HG02943 (cell line): ENCODE results near the gene ASCC3.

Experiments used
- ATAC-seq: cut with Tn5 transposase; IDR thresholded peaks from one replicate; pipeline ENCODE4 v1.9.1; 2021; ENCODE audit warnings: mild to moderate bottlenecking, low read depth, moderate library complexity; ENCODE audit not compliant: unreplicated experiment

ASCC3 gene, protein sequence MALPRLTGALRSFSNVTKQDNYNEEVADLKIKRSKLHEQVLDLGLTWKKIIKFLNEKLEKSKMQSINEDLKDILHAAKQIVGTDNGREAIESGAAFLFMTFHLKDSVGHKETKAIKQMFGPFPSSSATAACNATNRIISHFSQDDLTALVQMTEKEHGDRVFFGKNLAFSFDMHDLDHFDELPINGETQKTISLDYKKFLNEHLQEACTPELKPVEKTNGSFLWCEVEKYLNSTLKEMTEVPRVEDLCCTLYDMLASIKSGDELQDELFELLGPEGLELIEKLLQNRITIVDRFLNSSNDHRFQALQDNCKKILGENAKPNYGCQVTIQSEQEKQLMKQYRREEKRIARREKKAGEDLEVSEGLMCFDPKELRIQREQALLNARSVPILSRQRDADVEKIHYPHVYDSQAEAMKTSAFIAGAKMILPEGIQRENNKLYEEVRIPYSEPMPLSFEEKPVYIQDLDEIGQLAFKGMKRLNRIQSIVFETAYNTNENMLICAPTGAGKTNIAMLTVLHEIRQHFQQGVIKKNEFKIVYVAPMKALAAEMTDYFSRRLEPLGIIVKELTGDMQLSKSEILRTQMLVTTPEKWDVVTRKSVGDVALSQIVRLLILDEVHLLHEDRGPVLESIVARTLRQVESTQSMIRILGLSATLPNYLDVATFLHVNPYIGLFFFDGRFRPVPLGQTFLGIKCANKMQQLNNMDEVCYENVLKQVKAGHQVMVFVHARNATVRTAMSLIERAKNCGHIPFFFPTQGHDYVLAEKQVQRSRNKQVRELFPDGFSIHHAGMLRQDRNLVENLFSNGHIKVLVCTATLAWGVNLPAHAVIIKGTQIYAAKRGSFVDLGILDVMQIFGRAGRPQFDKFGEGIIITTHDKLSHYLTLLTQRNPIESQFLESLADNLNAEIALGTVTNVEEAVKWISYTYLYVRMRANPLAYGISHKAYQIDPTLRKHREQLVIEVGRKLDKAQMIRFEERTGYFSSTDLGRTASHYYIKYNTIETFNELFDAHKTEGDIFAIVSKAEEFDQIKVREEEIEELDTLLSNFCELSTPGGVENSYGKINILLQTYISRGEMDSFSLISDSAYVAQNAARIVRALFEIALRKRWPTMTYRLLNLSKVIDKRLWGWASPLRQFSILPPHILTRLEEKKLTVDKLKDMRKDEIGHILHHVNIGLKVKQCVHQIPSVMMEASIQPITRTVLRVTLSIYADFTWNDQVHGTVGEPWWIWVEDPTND (N-terminal part only)

DNA sequence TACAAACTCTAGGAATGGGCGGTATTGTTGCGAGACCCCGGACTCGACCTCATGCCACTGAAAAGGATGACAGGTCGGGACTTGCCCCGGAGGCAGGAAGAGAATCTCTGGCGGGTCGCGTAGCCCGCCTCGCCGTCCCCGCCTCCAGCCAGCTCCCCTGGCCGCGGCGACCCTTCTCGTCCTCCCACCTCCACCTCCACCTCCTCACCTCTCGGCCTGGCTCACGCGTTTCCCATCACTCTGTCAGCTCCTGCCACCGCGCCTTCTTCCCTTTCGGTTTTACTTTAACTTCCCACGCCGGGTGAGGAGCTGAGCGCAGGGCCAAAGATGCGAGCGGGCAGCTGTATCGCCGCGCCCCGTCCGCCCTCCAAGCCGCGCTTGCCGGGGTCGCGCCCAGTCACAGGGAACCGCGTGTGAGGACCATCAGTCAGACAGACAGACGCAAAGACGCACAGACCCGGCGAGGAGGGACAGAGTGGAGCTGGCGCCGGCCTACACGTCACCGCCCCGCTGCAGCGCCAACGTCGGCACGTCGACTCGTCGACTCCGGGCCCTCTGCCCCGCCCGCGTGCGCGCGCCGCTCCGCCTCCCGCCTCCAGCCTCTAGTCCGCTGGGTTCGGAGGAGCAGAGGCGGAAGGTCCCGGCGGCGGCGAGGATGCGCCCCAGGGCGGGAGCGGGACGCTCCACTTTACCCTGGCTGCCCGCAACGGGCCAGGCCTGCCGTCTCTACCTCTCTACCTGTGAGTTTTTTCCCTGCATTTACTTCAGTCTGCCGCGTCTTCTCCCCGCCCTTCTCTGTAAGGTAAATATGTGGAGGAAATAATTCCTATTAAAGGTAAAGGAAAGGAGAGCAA is at the start of gene ASCC3:
Gene ASCC3 (minus strand): TSS at position 477 of the 854 bp plus-strand sequence. CDS start 13,332 bp downstream, outside the sequence.
- peak; percentile 98 for ATAC-seq

DNA sequence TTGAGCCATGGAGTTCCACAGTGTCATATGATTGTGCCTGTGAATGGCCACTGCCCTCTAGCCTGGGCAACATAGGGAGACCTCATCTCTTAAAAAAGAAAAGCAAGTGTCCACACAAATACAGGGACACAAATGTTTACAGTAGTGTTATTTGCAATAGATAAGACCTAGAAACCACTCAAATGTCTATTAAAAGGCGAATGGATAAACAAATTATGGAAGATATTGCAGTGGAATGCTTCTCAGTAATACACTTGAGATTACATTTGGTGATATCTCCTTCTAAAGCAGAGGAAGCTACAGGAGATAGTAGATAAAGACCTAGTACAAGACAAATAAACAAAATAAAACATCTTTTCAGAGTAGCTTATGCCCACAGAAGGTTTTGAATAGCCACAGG is 44.6 kb upstream of the ASCC3 start:
- ATAC-seq = no peak

DNA sequence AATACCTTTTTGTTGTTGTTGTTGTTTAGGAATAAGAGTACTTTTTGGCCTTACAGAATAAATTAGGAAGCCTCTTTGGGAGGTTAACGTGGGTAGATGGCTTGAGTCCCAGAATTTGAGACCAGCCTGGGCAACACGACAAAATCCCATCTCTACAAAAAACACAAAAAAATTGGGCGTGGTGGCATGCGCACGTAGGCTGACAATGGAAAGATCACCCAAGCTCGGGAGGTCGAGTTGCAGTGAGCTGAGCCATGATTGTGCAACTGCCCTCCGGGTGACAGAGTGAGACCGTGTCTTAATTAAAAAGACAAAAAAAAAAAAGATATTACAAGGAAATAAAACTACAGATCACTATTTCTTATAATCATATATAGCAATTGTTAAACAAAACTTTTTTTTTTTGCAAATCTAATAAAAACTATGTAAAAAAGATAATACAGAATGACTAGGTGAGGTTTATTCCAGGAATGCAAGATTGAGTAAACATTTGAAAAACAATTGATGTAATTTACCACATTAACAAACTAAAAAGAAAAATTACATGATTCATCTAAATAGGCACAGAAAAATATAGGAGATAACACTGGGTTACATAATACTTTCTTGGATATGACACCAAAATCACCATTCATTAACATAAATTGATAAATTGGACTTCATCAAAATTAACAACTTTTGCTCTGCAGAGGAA is 43.6 kb upstream of the ASCC3 start:
- ATAC-seq = no peak

DNA sequence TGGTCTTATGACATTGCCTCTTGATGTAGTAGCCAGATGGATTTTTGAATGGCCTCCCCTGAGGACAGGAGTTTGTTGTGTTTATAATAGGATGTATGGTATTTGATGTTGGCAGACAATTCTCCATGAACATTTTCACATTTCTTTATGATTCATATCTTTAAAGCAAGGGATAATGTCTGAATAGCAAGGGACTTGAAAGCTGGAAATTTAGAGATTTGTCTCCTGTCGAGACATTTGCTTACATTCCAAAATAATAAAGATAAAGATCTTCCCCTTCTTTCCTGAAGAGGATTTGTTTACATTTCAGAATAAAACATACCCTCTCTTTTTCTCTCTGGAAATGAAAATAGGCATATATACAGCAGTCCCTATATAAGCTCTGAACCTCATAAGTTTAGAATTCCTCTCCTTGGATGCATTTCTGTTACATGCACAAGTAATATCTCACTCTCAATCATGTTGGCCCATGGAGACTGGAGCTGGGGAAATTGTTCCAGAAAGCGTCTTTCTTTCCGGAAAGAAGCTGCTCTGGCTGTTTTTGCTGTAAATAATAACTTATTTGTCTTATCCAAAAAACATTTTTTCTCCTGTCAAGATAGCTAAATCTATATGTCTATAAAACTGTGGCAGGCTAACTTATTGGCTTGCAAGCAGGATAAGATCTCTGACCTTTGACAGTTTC is 42.5 kb upstream of the ASCC3 start:
- ATAC-seq = no peak

DNA sequence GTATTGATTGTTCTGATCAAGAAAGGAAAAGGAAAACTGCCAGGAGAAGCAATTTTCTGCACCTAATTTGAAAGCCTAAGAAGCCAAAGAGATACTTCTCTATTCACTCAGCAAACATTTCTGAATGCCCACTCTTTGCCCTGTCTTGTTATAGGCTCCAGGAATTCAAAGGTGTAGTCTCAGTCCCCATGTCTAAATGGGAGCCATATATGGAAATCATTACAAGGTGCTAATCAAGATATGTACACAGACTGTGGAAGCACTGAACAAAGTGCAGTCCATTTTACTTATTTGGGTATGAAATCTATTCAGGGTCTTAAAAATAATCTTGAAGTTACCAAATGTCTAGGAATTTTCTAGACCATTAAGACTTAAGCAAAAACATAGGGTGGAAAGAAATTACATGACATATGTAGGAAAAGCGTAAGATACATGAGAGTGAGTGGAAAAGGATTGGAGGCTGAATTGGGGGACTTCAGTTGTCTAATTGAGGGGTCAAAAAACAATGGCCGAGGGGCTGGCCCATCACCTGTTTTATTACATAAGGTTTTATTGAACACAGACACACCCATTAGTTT is 39.0 kb upstream of the ASCC3 start:
- no peak for ATAC-seq

DNA sequence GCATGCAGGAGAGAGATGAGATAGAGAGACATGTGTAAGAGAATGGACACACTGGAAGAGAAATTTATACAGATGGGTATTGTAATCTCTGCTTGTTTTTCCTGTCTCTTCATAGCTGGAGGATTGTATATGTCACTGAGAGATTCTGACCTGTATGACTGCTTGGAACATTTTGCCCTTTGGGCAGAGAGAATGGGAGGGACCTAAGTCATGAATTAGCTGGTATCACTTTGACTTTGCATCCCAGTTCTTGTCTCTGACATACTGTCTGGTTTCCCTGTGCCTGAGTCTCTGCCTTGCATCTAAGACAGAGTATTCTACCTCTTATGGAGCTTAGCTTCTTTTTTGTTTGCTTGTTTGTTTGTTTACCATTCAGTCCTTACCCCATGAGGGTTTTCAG is 37.0 kb upstream of the ASCC3 start:
- no peak for ATAC-seq

DNA sequence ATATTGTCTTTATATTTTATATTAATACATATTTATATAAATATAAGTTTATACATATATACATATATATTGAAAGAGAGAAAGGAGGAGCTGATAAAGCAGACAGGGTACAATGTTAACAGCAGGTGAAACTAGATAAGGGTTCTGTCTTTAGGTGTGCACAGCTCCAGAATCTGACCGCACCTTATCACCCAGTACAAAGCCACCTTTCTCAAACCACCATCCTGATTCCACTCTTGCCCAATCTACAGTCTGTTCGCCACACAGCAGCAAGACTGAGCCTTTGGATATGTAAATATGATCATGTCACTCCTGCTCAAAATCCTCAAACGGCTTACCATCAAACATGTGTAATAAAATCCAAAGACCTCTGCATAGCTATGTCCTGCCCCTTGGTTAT is 34.7 kb upstream of the ASCC3 start:
- ATAC-seq = no peak

DNA sequence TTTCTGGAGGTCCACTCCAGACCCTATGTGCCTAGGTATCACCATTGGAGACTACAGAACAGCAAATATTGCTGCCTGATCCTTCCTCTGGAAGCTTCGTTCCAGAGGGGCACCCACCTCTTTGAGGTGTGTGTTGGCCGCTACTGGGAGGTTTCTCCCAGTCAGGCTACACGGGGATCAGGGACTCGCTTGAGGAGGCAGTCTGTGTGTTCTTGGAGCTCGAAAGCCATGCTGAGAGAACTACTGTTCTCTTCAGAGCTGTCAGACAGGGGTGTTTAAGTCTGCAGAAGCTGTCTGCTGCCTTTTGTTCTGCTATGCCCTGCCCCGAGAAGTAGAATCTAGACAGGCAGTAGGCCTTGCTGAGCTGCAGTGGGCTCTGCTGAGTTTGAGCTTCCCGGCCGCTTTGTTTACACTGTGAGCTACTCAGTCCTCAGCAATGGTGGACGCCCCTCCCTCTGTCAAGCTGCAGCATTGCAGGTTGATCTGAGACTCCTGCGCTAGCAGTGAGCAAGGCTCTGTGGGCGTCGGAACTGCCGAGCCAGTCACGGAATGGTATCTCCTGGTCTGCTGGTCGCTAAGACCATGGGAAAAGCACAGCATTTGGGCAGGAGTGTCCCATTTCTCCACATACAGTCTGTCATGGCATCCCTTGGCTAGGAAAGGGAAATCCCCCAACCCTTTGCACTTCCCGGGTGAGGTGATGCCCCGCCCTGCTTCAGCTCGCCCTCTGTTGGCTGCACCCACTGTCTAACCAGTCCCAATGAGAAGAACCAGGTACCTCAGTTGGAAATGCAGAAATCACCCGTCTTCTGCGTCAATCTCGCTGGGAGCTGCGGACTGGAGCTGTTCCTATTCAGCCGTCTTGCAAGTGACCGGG is 32.5 kb upstream of the ASCC3 start:
- no peak for ATAC-seq

DNA sequence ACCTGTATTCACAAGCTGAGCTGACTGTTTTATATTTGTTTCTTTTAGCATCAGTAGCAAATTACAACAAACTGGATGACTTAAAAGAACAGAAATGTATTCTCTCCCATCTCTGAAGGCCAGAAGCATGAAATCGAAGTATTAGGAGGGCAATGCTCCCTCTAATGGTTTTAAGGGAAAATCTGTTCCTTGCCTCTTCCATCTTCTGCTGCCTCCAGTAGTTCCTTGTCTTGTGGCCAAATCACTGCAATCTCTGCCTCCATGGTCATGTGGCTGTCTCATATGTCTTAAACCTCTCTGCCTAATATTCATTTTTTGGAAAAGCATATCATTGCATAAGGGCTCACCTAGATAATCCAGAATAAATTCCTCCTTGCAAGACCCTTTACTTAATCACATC is 25.2 kb upstream of the ASCC3 start:
- no peak for ATAC-seq

DNA sequence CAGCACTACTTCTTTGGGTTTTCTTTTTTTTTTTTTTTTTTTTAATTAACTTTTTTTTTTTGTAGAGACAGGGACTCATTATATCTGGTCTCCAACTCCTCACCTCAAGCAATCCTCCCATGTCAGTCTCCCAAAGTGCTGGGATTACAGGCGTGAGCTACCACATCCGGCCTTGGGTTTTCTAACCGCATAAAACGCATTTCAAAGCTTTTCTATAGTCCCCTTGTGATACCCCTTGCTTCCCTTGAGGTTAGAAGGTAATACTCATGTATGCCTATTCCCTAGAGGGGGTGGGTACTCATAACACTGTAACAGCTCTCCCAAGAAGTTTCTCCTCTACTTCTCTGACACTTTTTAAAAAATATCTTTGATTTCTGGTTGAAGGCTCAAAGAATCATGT is 23.9 kb upstream of the ASCC3 start:
- no peak for ATAC-seq

DNA sequence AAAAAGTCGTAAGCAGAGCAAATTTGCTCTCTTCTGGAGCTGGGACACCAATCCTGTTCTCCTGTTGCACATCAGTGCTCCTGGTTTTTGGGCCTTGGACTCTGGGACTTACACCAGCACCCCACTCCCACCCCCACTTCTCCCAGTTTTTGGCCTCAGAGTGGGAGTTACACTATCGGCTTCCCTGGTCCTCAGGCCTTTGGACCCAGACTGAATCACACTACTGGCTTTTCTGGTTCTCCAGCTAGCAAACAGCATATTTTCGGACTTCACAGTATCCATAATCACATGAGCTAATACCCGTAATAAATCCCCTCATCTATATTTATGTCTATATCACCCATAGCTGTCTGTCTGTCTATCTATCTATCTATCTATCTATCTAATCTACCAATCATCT is 23.2 kb upstream of the ASCC3 start:
- ATAC-seq = no peak

DNA sequence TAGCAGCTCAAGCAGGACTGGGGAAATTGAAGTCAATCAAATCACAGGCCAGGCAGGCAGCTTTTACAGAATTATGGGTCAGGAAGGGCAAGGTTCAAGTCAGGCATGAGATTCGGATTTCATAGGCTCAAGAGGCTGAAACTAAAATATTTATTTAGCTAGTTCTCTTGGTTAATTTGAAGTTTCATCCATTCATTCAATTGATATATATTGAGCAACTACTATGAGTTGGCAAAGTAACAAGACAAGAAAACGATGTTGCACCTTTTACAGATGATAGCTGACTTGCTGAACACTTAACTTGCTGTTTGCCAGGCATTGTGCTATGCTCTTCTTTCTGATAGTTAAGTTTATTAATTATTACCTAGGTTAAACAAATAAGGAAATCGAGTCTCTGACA is 20.5 kb upstream of the ASCC3 start:
- ATAC-seq = no peak

DNA sequence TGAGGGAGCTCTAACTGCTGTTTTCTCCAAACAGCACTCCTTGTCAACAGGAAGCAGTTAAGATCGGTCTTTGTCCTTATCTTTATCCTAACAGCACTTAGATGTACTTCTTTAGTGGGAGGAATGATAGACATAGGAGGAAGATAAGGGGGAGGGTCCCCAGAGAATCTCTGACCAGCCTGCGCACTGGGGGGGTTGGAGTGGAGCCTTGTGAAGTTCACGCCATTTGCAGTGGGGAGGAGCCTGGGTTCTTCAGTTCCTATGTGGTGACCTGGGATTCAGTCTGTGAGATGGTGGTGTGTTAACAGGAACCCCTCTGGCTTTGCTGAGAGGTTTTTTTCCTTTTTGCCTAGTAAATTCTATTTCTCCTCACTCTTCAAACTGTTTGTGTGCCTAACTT is 18.1 kb upstream of the ASCC3 start:
- no peak for ATAC-seq

DNA sequence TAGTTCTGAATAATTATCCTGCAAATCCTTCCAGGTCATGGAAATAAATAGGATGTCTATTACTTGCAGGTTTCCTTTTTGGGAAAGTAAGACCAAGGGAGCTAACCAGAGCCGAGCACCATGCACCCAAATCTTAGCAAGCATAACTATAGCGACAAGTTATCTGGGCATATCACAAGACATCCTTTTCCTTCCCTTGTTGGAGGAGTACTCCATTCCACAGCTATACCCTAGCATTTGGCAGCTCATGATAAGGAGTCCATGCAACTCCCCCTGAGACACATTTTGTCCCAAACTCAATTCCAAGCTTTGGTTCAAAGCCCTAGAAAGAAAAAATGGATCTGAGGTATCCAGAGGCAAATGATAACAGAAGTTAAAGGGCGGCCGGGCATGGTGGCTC is 16.5 kb upstream of the ASCC3 start:
- no peak for ATAC-seq

DNA sequence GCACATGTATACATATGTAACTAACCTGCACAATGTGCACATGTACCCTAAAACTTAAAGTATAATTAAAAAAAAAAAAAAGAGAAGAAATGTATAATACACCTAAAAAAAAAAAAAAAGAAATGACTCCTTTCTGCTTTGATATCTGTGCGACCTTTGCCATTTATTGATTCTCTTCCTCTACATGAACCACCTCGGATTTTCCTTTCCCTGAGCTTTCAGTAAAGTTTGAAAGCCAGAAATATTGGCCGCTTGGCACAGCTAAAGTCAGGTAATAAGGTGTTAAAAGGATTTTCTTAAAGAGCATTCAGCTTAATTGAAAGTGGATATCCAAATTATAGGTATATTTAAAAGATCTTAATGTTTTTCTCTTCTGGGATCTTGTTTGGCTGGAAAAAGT is 12.6 kb upstream of the ASCC3 start:
- no peak for ATAC-seq

DNA sequence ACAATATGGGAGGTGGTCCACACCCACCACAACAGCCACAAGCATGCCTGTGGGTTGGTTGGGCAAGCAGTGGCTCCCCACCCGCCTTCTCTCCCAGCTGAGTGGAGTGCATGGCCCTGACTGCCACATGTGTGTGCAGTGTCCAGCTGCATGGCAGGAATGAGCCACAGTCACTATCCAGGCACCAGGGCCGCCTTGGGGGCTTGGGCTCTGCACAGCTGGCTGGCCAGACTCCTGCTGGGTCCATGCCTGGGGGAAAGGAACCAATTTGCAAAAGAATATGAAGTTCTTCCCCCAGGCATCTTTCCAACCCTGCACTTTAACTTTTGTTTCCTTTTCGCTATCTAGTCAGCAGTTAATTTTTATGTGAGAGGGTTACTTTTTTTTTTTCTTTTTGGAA is 11.6 kb upstream of the ASCC3 start:
- no peak for ATAC-seq

DNA sequence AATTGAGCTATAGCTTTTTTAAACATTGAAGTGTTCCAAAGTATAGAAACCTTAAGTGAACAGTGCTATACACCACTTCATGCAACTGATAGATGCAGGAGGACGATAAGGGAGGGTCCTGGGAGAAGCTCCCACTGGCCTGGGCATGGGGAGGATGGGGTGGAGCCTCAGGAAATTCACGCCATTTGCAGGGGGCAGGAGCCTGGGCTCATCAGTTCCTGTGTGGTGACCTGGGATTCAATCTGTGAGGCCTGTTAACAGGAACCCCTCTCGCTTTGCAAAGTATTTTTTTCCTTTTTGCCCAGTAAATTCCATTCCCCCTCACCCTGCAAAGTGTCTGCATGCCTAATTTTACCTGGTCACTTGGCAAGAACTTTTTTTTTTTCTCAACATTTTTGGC is 11.0 kb upstream of the ASCC3 start:
- no peak for ATAC-seq

DNA sequence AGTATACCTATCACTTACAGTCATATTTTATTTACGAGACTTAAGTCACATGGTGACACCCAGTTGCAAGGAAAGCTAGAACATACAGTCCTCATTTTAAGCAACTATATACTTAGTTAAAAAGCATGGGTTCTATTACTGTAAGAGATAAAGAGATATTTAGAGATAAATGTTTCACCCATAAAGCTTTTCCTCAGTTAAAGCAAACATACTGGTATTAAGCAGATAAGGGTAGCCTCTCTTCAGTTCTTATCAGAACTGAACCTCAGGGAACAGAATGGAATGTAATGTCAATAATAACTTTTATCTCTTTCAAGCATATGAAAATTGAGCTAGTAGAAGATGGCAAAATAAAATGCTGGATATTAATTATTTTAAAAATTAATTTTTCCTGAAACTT is 9.9 kb upstream of the ASCC3 start:
- no peak for ATAC-seq
